K562 (cell line): ENCODE data around the gene IL20. TPM values are rescaled to one million over a fixed set of nuclear protein-coding genes. Genes with fewer than 3 reads are reported as not detected.

ENCODE experiments used
- ATAC-seq: fragments of 200-7000 bp; cut with Tn5 transposase; 3 replicates; pipeline ENCODE4 v1.9.1; 2020; ENCODE audit warnings: moderate library complexity
- BruUV-seq: library from RNA; stranded (reverse); fragments of 400-500 nt; replicated peaks from 2 replicates; lab custom pipeline; 2021; lab: Mats Ljungman, UMichigan
- CTCF ChIA-PET: fragments of 300-600 bp; formaldehyde crosslinking; extraction: SDS; loops from one replicate; lab custom pipeline; 2021; ENCODE audit warnings: low intra/inter-chr PET ratio; lab: Yijun Ruan, JAX
- POLR2A ChIA-PET: fragments of 300-600, 350-650 bp; sonication (Branson Sonifier 250); formaldehyde crosslinking; extraction: SDS; loops from one replicate; lab custom pipeline; 2021; ENCODE audit warnings: antibody characterized with exemption, inconsistent platforms; lab: Yijun Ruan, JAX
- DNase-seq, 4 experiments: peaks; one replicate each; pipeline versions ENCODE4 v3.0.0 to v3.0.0-alpha.2; 2011 to 2018; ENCODE audit warnings: low spot score in 3 of 4, mixed read lengths in 3 of 4; ENCODE audit errors: extremely low read depth in 1 of 4
- FAIRE-seq: peaks from 2 replicates; lab custom pipeline; 2011; peaks lifted over from hg19 to GRCh38; lab: Jason Lieb, UNC
- H2AFZ ChIP-seq: 2 replicates; pipeline ENCODE4 v1.6.0; 2011; ENCODE audit warnings: low read depth, low read length, control low read depth, inconsistent platforms
- H3K27ac ChIP-seq: fragments of 200-600 bp; 3 replicates; pipeline ENCODE4 v1.8.0; 2011; ENCODE audit warnings: low read depth, mild to moderate bottlenecking, control low read depth, inconsistent platforms, low read length, moderate library complexity, mixed read lengths; ENCODE audit errors: extremely low read depth
- H3K27me3 ChIP-seq, 2 experiments: fragments of 300-600 bp in 1 of 2; 2 replicates in 1 of 2; 3 replicates in 1 of 2; pipeline versions ENCODE4 v1.6.0 to v1.8.0; 2011; ENCODE audit warnings: inconsistent platforms in 2 of 2, low read length in 2 of 2, mild to moderate bottlenecking in 1 of 2, mixed read lengths in 1 of 2, moderate library complexity in 1 of 2; ENCODE audit not compliant: control insufficient read depth in 2 of 2, insufficient read depth in 2 of 2
- H3K36me3 ChIP-seq: fragments of 300-600 bp; 3 replicates; pipeline ENCODE4 v1.8.0; 2011; ENCODE audit warnings: mild to moderate bottlenecking, low read length, inconsistent platforms; ENCODE audit not compliant: control insufficient read depth, insufficient read depth
- H3K4me1 ChIP-seq, 2 experiments: fragments of 200-600 bp in 1 of 2; replicated peaks in 1 of 2; 2 replicates in 1 of 2; 3 replicates in 1 of 2; pipeline versions ENCODE4 v1.5.1 to v1.8.0; 2011; ENCODE audit warnings: inconsistent platforms in 2 of 2, low read length in 2 of 2, mild to moderate bottlenecking in 1 of 2, mixed read lengths in 1 of 2, moderate library complexity in 1 of 2; ENCODE audit not compliant: control insufficient read depth in 2 of 2, insufficient read depth in 2 of 2
- H3K4me2 ChIP-seq: 2 replicates; pipeline ENCODE4 v1.6.1; 2011; ENCODE audit warnings: low read length, control low read depth, inconsistent platforms, mixed read lengths; ENCODE audit not compliant: insufficient read depth
- H3K4me3 ChIP-seq: fragments of 200-600 bp; sonication (generic), shearing (Covaris generic); 2 replicates; pipeline ENCODE4 v1.5.1; 2016; ENCODE audit warnings: control low read depth, inconsistent platforms
- H3K79me2 ChIP-seq: fragments of 200-600 bp; 3 replicates; pipeline ENCODE4 v1.8.0; 2011; ENCODE audit warnings: low read length, inconsistent platforms; ENCODE audit not compliant: control insufficient read depth, insufficient read depth
- H3K9ac ChIP-seq, 2 experiments: 2 replicates each; pipeline versions ENCODE4 v1.6.0 to v1.6.1; 2011; ENCODE audit warnings: low read depth in 2 of 2, low read length in 2 of 2, control low read depth in 1 of 2, inconsistent platforms in 1 of 2, mild to moderate bottlenecking in 1 of 2, mixed read lengths in 1 of 2; ENCODE audit not compliant: insufficient read depth in 1 of 2
- H3K9me1 ChIP-seq: one replicate; pipeline ENCODE4 v1.6.0; 2011; ENCODE audit warnings: inconsistent platforms, mild to moderate bottlenecking, low read length, moderate library complexity; ENCODE audit not compliant: control insufficient read depth, insufficient read depth
- H3K9me3 ChIP-seq: replicated peaks from 2 replicates; pipeline ENCODE4 v1.5.1; 2011; ENCODE audit warnings: low read depth, low read length, inconsistent platforms; ENCODE audit not compliant: control insufficient read depth, insufficient read depth
- H4K20me1 ChIP-seq: replicated peaks from 2 replicates; pipeline ENCODE4 v1.6.1; 2011; ENCODE audit warnings: low read length, inconsistent platforms, mixed read lengths; ENCODE audit not compliant: control insufficient read depth, insufficient read depth
- BCL6 ChIP-seq: fragments of 250-450 bp; sonication (Bioruptor Pico); IDR thresholded peaks from 2 replicates; pipeline ENCODE4 v1.4.0; 2020
- ETV6 ChIP-seq, 3 experiments: fragments of 150-350 bp in 1 of 3; sonication (generic) in 1 of 3; formaldehyde crosslinking in 1 of 3; IDR thresholded peaks; 2 replicates each; pipeline versions ENCODE4 v1.6.1 to v1.8.0; 2014 to 2022; ENCODE audit warnings: borderline replicate concordance in 2 of 3, low read depth in 2 of 3, antibody characterized with exemption in 1 of 3, low read length in 1 of 3, mild to moderate bottlenecking in 1 of 3, missing genetic modification reagents in 1 of 3
- FOXA3 ChIP-seq, 2 experiments: fragments of 450-650 bp in 1 of 2; sonication (generic) in 1 of 2; formaldehyde crosslinking; IDR thresholded peaks in 1 of 2; conservative IDR thresholded peaks in 1 of 2; 2 replicates each; pipeline versions ENCODE4 v1.4.0 to v1.8.0; 2020 to 2022; ENCODE audit warnings: mild to moderate bottlenecking in 2 of 2, missing genetic modification reagents in 1 of 2
- KHSRP ChIP-seq: fragments of 450-650 bp; IDR thresholded peaks from 2 replicates; pipeline ENCODE4 v1.6.1; 2017
- MAFF ChIP-seq: IDR thresholded peaks from 2 replicates; pipeline ENCODE4 v1.6.1; 2012; ENCODE audit warnings: low read length, improper control_type of control experiment
- MAFG ChIP-seq: fragments of 450-650 bp; conservative IDR thresholded peaks from 2 replicates; pipeline ENCODE4 v1.6.1; 2016; ENCODE audit warnings: missing genetic modification characterization, missing compliant biosample characterization
- POLR3G ChIP-seq: IDR thresholded peaks from 2 replicates; pipeline ENCODE4 v1.6.1; 2011; ENCODE audit not compliant: insufficient read length, insufficient replicate concordance; ENCODE audit errors: extremely low read depth
- RBM25 ChIP-seq: fragments of 200-400 bp; formaldehyde crosslinking; IDR thresholded peaks from 2 replicates; pipeline ENCODE4 v1.6.1; 2018; ENCODE audit warnings: low read length, low read depth, moderate library complexity; ENCODE audit not compliant: severe bottlenecking
- TRIM24 ChIP-seq, 2 experiments: fragments of 450-650 bp; IDR thresholded peaks; 2 replicates each; pipeline ENCODE4 v1.6.1; 2016
- XRCC3 ChIP-seq: fragments of 450-650 bp; IDR thresholded peaks from 2 replicates; pipeline ENCODE4 v1.6.1; 2017; ENCODE audit warnings: mild to moderate bottlenecking, moderate library complexity
- XRCC4 ChIP-seq: IDR thresholded peaks from one replicate; pipeline ENCODE4 v1.6.1; 2011; ENCODE audit not compliant: insufficient read depth, insufficient read length; ENCODE audit errors: extremely low read depth
- ZNF184 ChIP-seq: sonication (generic); formaldehyde crosslinking; IDR thresholded peaks from 2 replicates; pipeline ENCODE4 v1.5.0; 2020; ENCODE audit warnings: missing genetic modification reagents
- ZNF316 ChIP-seq: fragments of 450-650 bp; IDR thresholded peaks from 2 replicates; pipeline ENCODE4 v1.6.1; 2016
- ZNF586 ChIP-seq: fragments of 450-650 bp; formaldehyde crosslinking; conservative IDR thresholded peaks from 2 replicates; pipeline ENCODE4 v1.4.0; 2020; ENCODE audit warnings: mild to moderate bottlenecking, moderate library complexity
- ZZZ3 ChIP-seq: fragments of 450-650 bp; IDR thresholded peaks from 2 replicates; pipeline ENCODE4 v1.6.1; 2016; ENCODE audit warnings: antibody characterized with exemption, mild to moderate bottlenecking, moderate library complexity
- WGBS: fragments of 100-300 bp; shearing (Covaris generic); methylation state at CpG from one replicate; pipeline ENCODE4 v1.1.6; 2016; ENCODE audit warnings: low coverage, mixed read lengths; ENCODE audit not compliant: insufficient coverage; ENCODE audit errors: missing lambda C conversion rate; 5-methylcytosine and 5-hydroxymethylcytosine counted together
- in situ Hi-C: fragments of 300-500 bp; cut with MboI; formaldehyde crosslinking; loops from 4 replicates; pipeline ENCODE4 v1.15.0; 2018; ENCODE audit warnings: inconsistent platforms, mixed read lengths
- intact Hi-C: fragments of 100-400 bp; cut with micrococcal nuclease; formaldehyde crosslinking; loops from 2 replicates; pipeline ENCODE4 v1.14.2; 2022
- polyA plus RNA-seq, 8 experiments: library from polyadenylated mRNA; depleted of rRNA in 4 of 8; stranded (reverse) in 5 of 8; unstranded in 3 of 8; fragments of >200 nt; fragmentation: Nextera tagmentation in 2 of 8; fragmentation: Illumina TruSeq in 1 of 8; extraction: Ambion mirVana in 2 of 8; extraction: Trizol in 1 of 8; gene quantifications; 2 replicates each; pipeline versions ENCODE4 v1.2.1 to v1.2.3, GENCODE V29; 2011 to 2014; ENCODE audit warnings: inconsistent platforms in 1 of 8, missing spikeins in 1 of 8
- total RNA-seq, 7 experiments: library from RNA; depleted of rRNA in 6 of 7; stranded (reverse); fragments of >200 nt in 6 of 7; fragmentation: Illumina TruSeq in 2 of 7; extraction: Trizol in 2 of 7; gene quantifications; 2 replicates each; pipeline versions ENCODE4 v1.2.1 to v1.2.3, GENCODE V29; 2011 to 2021; ENCODE audit warnings: low replicate concordance in 1 of 7
- TF ChIP-seq, protein P1 (sequence below): fragments of 450-650 bp; IDR thresholded peaks from 2 replicates; pipeline ENCODE4 v1.6.1; 2017; ENCODE audit warnings: antibody characterized with exemption
- TF ChIP-seq, protein P2 (sequence below): fragments of 150-350 bp; IDR thresholded peaks from 2 replicates; pipeline ENCODE4 v1.6.1; 2014; ENCODE audit warnings: low read depth, mild to moderate bottlenecking, low read length, borderline replicate concordance

IL20 gene
- total and polyA plus RNA-seq, 9 of the 15 experiments (the other 6 are each of a cell fraction or from before 2014, with no cell fraction given) = not detected

DNA sequence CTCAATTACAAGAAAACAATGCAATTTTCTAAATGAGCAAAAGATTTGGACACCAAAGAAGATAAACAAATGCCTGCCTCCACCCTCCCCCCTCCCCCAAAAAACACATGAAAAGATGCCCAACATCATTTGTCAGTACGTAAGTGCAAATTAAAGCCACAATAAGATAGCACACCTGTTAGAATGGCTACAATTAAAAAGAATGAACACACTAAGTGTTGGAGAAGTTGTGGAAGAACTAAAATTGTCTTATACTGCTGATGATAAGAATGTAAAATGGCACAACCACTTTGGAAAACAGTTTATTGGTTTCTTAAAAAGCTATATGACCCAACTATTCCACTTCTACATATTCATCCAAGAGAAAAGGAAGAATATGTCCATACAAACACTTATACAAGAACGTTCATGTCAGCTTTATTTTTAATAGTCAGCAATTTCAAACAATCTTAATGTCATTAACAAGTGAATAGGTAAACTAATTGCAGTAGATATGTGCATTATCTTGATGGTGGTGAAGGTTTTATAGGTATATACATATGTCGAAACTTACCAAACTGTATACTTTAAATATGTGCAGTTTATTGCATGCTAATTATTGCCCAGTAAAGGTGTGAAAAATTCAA is 10.4 kb downstream of the IL20 start:
- Histone ChIP-seq H3K79me2 (no peaks in the 10 kb centered on the region), H3K4me3 (no peak overlapping the region), H4K20me1 (no peaks in the 10 kb centered on the region), H3K4me2 (no peak overlapping the region), H3K4me1 (no peaks in the 10 kb centered on the region), H2AFZ (no peak overlapping the region), H3K9me1 (no peaks in the 10 kb centered on the region), H3K27ac (no peak overlapping the region), H3K36me3 (no peaks in the 10 kb centered on the region), H3K9ac (no peak overlapping the region), H3K27me3 (no peaks in the 10 kb centered on the region), H3K9me3 (peaks cover 8% of the 10 kb centered on the region)
- CTCF ChIA-PET = no interaction called here
- DNase-seq = no peak
- BruUV-seq = no TSS peak
- 0% methylated on average over 3 of the region's 3 CpGs for WGBS
- no peak for ATAC-seq
- intact Hi-C loops (no loop called here), in situ Hi-C loops (no loop called here)
- POLR2A ChIA-PET = no interaction called here
- FAIRE-seq = no peak
- no peak for TF ChIP-seq TRIM24 (IDR thresholded peaks at IDR 0.05)
- no peak for TF ChIP-seq ETV6 (IDR thresholded peaks at IDR 0.05; ENCODE audit: borderline replicate concordance in 1 of 2, low read depth in 2 of 2, low read length in 1 of 2)
- TF ChIP-seq ETV6 (CRISPR knock-in tag; IDR thresholded peaks at IDR 0.05; ENCODE audit: borderline replicate concordance) = no peak
- TF ChIP-seq, protein P1, sequence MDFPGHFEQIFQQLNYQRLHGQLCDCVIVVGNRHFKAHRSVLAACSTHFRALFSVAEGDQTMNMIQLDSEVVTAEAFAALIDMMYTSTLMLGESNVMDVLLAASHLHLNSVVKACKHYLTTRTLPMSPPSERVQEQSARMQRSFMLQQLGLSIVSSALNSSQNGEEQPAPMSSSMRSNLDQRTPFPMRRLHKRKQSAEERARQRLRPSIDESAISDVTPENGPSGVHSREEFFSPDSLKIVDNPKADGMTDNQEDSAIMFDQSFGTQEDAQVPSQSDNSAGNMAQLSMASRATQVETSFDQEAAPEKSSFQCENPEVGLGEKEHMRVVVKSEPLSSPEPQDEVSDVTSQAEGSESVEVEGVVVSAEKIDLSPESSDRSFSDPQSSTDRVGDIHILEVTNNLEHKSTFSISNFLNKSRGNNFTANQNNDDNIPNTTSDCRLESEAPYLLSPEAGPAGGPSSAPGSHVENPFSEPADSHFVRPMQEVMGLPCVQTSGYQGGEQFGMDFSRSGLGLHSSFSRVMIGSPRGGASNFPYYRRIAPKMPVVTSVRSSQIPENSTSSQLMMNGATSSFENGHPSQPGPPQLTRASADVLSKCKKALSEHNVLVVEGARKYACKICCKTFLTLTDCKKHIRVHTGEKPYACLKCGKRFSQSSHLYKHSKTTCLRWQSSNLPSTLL = no peak
- peak; percentile 47 for TF ChIP-seq RBM25
- no peak for TF ChIP-seq XRCC3
- no peak for TF ChIP-seq BCL6 (CRISPR knock-in tag)
- TF ChIP-seq MAFF = peak; percentile 68
- no peak for TF ChIP-seq XRCC4
- no peak for TF ChIP-seq POLR3G
- peak; percentile 77 for TF ChIP-seq MAFG (tag)
- TF ChIP-seq ZZZ3 = no peak
- no peak for TF ChIP-seq KHSRP
- no peak for TF ChIP-seq FOXA3 (CRISPR knock-in tag; conservative IDR thresholded peaks at IDR 0.05 in 1 of 2, IDR thresholded peaks at IDR 0.05 in 1 of 2)
- TF ChIP-seq ZNF184 (CRISPR knock-in tag) = peak; percentile 59; the same call in 1 of the 2 replicates
- peak; percentile 94 for TF ChIP-seq ZNF316
- TF ChIP-seq, protein P2, sequence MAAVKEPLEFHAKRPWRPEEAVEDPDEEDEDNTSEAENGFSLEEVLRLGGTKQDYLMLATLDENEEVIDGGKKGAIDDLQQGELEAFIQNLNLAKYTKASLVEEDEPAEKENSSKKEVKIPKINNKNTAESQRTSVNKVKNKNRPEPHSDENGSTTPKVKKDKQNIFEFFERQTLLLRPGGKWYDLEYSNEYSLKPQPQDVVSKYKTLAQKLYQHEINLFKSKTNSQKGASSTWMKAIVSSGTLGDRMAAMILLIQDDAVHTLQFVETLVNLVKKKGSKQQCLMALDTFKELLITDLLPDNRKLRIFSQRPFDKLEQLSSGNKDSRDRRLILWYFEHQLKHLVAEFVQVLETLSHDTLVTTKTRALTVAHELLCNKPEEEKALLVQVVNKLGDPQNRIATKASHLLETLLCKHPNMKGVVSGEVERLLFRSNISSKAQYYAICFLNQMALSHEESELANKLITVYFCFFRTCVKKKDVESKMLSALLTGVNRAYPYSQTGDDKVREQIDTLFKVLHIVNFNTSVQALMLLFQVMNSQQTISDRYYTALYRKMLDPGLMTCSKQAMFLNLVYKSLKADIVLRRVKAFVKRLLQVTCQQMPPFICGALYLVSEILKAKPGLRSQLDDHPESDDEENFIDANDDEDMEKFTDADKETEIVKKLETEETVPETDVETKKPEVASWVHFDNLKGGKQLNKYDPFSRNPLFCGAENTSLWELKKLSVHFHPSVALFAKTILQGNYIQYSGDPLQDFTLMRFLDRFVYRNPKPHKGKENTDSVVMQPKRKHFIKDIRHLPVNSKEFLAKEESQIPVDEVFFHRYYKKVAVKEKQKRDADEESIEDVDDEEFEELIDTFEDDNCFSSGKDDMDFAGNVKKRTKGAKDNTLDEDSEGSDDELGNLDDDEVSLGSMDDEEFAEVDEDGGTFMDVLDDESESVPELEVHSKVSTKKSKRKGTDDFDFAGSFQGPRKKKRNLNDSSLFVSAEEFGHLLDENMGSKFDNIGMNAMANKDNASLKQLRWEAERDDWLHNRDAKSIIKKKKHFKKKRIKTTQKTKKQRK = no peak
- no peak for TF ChIP-seq ZNF586 (CRISPR knock-in tag)
